ENCODE results near the gene CDRT4. TPM values are rescaled to one million over a fixed set of nuclear protein-coding genes. Genes with fewer than 3 reads are reported as not detected.

CDRT4 gene
- total RNA-seq, 1 donor from 2014 or later, result 10.1 TPM

DNA sequence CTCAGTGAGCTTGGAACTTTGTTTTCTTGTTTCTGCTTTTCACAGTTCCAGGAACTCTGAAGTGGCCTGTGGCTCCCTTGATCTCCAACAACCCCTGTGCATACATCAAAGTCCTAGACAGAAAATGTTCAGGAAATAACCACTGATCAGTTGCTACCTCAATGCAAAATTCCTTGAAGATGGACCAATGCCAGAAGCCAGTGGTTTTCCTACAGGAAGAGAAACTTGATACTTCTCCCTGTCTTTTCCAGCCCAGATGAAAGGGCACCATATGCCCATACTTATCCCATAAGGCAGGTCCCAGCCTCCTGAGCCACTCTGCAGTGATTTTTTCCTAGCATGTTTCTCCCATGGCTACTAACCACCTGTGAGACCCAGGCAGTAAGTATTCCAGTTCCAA lies 12.3 kb upstream of the CDRT4 start:
- Mint-ChIP-seq H3K27ac (ENCODE audit: unreplicated experiment) (no peak overlapping the region), H3K4me3 (ENCODE audit: unreplicated experiment) (no peak overlapping the region), H3K9me3 (ENCODE audit: unreplicated experiment) (no peaks in the 10 kb centered on the region), H3K36me3 (ENCODE audit: unreplicated experiment) (peaks cover 8% of the 10 kb centered on the region), H3K4me1 (ENCODE audit: unreplicated experiment) (peaks cover 23% of the 10 kb centered on the region), H3K27me3 (ENCODE audit: unreplicated experiment) (no peaks in the 10 kb centered on the region)
- no peak for DNase-seq (ENCODE audit: extremely low spot score, unreplicated experiment)
- TF ChIP-seq, protein P1, sequence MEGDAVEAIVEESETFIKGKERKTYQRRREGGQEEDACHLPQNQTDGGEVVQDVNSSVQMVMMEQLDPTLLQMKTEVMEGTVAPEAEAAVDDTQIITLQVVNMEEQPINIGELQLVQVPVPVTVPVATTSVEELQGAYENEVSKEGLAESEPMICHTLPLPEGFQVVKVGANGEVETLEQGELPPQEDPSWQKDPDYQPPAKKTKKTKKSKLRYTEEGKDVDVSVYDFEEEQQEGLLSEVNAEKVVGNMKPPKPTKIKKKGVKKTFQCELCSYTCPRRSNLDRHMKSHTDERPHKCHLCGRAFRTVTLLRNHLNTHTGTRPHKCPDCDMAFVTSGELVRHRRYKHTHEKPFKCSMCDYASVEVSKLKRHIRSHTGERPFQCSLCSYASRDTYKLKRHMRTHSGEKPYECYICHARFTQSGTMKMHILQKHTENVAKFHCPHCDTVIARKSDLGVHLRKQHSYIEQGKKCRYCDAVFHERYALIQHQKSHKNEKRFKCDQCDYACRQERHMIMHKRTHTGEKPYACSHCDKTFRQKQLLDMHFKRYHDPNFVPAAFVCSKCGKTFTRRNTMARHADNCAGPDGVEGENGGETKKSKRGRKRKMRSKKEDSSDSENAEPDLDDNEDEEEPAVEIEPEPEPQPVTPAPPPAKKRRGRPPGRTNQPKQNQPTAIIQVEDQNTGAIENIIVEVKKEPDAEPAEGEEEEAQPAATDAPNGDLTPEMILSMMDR (IDR thresholded peaks at IDR 0.05), result no peak

GRCh38 chr17:15478845-15479244 lies 11.4 kb upstream of the CDRT4 start:
- Mint-ChIP-seq H3K27ac (ENCODE audit: unreplicated experiment) (no peak overlapping the region), H3K4me3 (ENCODE audit: unreplicated experiment) (no peak overlapping the region), H3K36me3 (ENCODE audit: unreplicated experiment) (peaks cover 4% of the 10 kb centered on the region), H3K9me3 (ENCODE audit: unreplicated experiment) (no peaks in the 10 kb centered on the region), H3K27me3 (ENCODE audit: unreplicated experiment) (no peaks in the 10 kb centered on the region), H3K4me1 (ENCODE audit: unreplicated experiment) (peaks cover 23% of the 10 kb centered on the region)
- TF ChIP-seq, protein P1 (IDR thresholded peaks at IDR 0.05), result no peak
- no peak for DNase-seq (ENCODE audit: extremely low spot score, unreplicated experiment)

DNA sequence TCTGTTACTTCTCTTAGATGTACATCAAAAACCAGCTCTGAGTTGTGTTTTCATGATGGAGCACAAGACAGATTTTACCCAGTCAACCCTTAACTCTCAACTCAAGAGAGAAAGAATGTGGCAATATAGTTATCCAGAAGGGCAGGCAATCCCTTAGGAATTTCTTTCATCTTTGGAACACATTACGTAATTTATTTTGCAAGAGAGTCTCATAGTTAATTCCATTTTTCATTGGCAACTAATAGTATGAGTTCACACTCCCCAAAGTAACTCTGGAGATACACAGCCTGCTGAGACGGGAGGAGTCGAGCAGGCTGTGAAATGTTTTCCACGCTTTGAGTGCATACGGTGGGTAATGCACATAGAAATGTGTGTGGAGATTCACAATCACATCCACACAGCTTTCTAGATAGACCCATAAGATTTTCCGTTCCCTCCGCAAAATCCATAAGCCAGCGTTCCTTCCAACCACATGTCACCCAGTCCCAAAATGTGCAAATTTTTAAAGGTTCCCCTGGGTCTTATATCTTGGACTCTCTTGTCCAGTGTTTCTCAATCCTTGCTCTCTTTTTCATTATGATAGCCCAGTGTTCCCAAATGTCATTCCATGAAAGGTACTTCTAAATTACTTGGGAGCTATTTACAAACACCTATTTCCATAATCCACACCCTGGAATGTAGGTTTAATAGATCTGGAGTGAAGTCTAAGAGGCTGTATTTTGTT lies 8.4 kb upstream of the CDRT4 start:
- peaks cover 19% of the 10 kb centered on the region for H3K4me1 Mint-ChIP-seq (ENCODE audit: unreplicated experiment)
- no peak overlapping the region for H3K4me3 Mint-ChIP-seq (ENCODE audit: unreplicated experiment)
- DNase-seq (ENCODE audit: extremely low spot score, unreplicated experiment), result no peak
- TF ChIP-seq, protein P1 (IDR thresholded peaks at IDR 0.05), result no peak
- H3K36me3 Mint-ChIP-seq (ENCODE audit: unreplicated experiment), result peaks cover 4% of the 10 kb centered on the region
- H3K9me3 Mint-ChIP-seq (ENCODE audit: unreplicated experiment), result no peaks in the 10 kb centered on the region
- no peaks in the 10 kb centered on the region for H3K27me3 Mint-ChIP-seq (ENCODE audit: unreplicated experiment)
- H3K27ac Mint-ChIP-seq (ENCODE audit: unreplicated experiment), result no peak overlapping the region

- Mint-ChIP-seq H3K4me1 (ENCODE audit: unreplicated experiment) (peaks cover 33% of the 10 kb centered on the region), H3K9me3 (ENCODE audit: unreplicated experiment) (no peaks in the 10 kb centered on the region), H3K27me3 (ENCODE audit: unreplicated experiment) (no peaks in the 10 kb centered on the region)
Measured at GRCh38 chr17:15472891-15473290, 5.5 kb upstream of the CDRT4 start.

DNA sequence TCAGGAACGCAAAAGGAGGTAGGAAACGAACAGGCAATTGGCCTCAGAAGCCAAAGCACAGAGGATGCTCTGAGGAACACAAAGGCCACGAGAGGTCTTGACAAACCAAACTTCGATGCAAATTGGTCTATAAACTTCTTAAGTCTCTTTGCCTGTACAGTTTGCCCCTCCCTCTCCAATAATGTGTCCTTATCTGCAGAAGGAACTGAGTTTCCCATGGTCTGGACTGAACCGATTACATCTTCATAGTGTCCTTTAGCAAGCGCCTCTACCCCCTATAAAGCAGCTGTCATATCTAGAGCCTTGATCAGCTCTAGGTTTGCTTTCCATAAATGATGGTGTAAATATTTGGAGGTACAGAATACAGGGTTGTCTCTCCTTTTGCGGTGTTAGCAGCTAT lies 3.1 kb upstream of the CDRT4 start:
- Mint-ChIP-seq H3K4me3 (ENCODE audit: unreplicated experiment) (no peak overlapping the region), H3K9me3 (ENCODE audit: unreplicated experiment) (no peaks in the 10 kb centered on the region), H3K27me3 (ENCODE audit: unreplicated experiment) (no peaks in the 10 kb centered on the region), H3K36me3 (ENCODE audit: unreplicated experiment) (peaks cover 4% of the 10 kb centered on the region), H3K4me1 (ENCODE audit: unreplicated experiment) (peaks cover 33% of the 10 kb centered on the region), H3K27ac (ENCODE audit: unreplicated experiment) (no peak overlapping the region)
- TF ChIP-seq, protein P1 (IDR thresholded peaks at IDR 0.05), result no peak
- DNase-seq (ENCODE audit: extremely low spot score, unreplicated experiment), result no peak

More at GRCh38 chr17:15472891-15473290, 5.5 kb upstream of the CDRT4 start:
- TF ChIP-seq, protein P1 (IDR thresholded peaks at IDR 0.05), result no peak
- H3K4me3 Mint-ChIP-seq (ENCODE audit: unreplicated experiment), result no peak overlapping the region
- no peak overlapping the region for H3K27ac Mint-ChIP-seq (ENCODE audit: unreplicated experiment)
- peaks cover 4% of the 10 kb centered on the region for H3K36me3 Mint-ChIP-seq (ENCODE audit: unreplicated experiment)
- DNase-seq (ENCODE audit: extremely low spot score, unreplicated experiment), result no peak

Data from osteocyte (in vitro differentiated cells).